Body of pancreas (tissue), 4 donors: ENCODE measurements around the gene ST6GALNAC4. TPM values are rescaled to one million over a fixed set of nuclear protein-coding genes. Genes with fewer than 3 reads are reported as not detected.

Experiments used
- ATAC-seq: fragments of 150-250 bp; one replicate; pipeline ENCODE4 v1.9.1; 2016
- DNase-seq, 4 donors: peaks; one replicate each; pipeline ENCODE4 v3.0.0-alpha.2; 2019
- H3K27ac ChIP-seq, 4 donors: fragments of 200-600 bp; sonication (generic); 1 replicate in 3 of 4; 2 replicates in 1 of 4; pipeline versions ENCODE4 v1.5.1 to v1.6.1; 2016 to 2019; ENCODE audit warnings: mild to moderate bottlenecking in 1 of 4, mixed read lengths in 1 of 4, moderate library complexity in 1 of 4
- H3K27me3 ChIP-seq, 2 donors: fragments of 200-600 bp; sonication (generic); one replicate each; pipeline ENCODE4 v1.6.0; 2016; ENCODE audit warnings: mild to moderate bottlenecking in 1 of 2
- H3K36me3 ChIP-seq, 2 donors: fragments of 200-600 bp; sonication (generic); replicated peaks in 1 of 2; 2 replicates each; pipeline ENCODE4 v1.5.1; 2016; ENCODE audit warnings: low read depth in 2 of 2; ENCODE audit not compliant: insufficient read depth in 1 of 2
- H3K4me1 ChIP-seq: fragments of 200-600 bp; sonication (generic); one replicate; pipeline ENCODE4 v1.6.0; 2016
- H3K4me3 ChIP-seq, 2 donors: fragments of 200-600 bp; sonication (generic); 1 replicate in 1 of 2; 2 replicates in 1 of 2; pipeline ENCODE4 v1.5.1; 2016 to 2019
- H3K9me3 ChIP-seq, 3 donors: fragments of 200-600 bp; sonication (generic); 1 replicate in 2 of 3; 2 replicates in 1 of 3; pipeline ENCODE4 v1.5.1; 2016
- CTCF ChIP-seq, 7 experiments: fragments of 450-650 bp in 4 of 7; fragments of 200-600 bp in 3 of 7; sonication (generic) in 3 of 7; IDR thresholded peaks; one replicate each; pipeline ENCODE4 v1.5.1; 2016 to 2019; ENCODE audit warnings: antibody characterized with exemption in 7 of 7
- POLR2A ChIP-seq, 3 donors: fragments of 450-650 bp; IDR thresholded peaks; one replicate each; pipeline ENCODE4 v1.6.1; 2016; ENCODE audit warnings: antibody characterized with exemption in 3 of 3, mild to moderate bottlenecking in 2 of 3
- whole genome bisulfite sequencing, 2 donors: methylation state at CpG; one replicate each; pipeline ENCODE4 v1.1.5; 2017; 5-methylcytosine and 5-hydroxymethylcytosine counted together
- intact Hi-C: fragments of 100-400 bp; cut with DNase I; formaldehyde crosslinking; loops from one replicate; pipeline ENCODE4 v1.15.1; 2023
- total RNA-seq, 2 donors: library from RNA; depleted of rRNA; stranded (reverse); fragments of >200 nt; gene quantifications; one replicate each; pipeline ENCODE4 v1.1.0, GENCODE V29; 2016

ST6GALNAC4 gene
- total RNA-seq, 2 donors from 2014 or later = 36.6 to 63.8 TPM

- Histone ChIP-seq H3K36me3 (no peaks in the 10 kb centered on the region), H3K27ac (peak overlapping the region; percentile 51 to 74 (median 62)), H3K4me3 (peak overlapping the region; percentile 26 to 34), H3K4me1 (peaks cover 45% of the 10 kb centered on the region), H3K9me3 (no peaks in the 10 kb centered on the region), H3K27me3 (no peaks in the 10 kb centered on the region)
- DNase-seq = peak in 2 of 4 donors; percentile 44 to 51
- intact Hi-C loops = loop anchor here (10.0 kb wide), 2 partner anchors 142 to 282 kb away; partner anchors contain the start of gene TOR2A
- TF ChIP-seq CTCF (IDR thresholded peaks at IDR 0.05) = no peak
- TF ChIP-seq POLR2A (IDR thresholded peaks at IDR 0.05) = no peak
- WGBS, 2 donors = 26 to 49% methylated on average over 5 to 26 of the region's 26 CpGs
- ATAC-seq = peak; percentile 36
Observed at GRCh38 chr9:127876764-127877562, 39.9 kb downstream of the ST6GALNAC4 start.

GRCh38 chr9:127876026-127876763 is 40.6 kb downstream of the ST6GALNAC4 start:
- no peak for TF ChIP-seq POLR2A (IDR thresholded peaks at IDR 0.05)
- no peak for TF ChIP-seq CTCF (IDR thresholded peaks at IDR 0.05)
- Histone ChIP-seq H3K27ac (peak overlapping the region in 1 of 4 donors; percentile 26), H3K36me3 (no peaks in the 10 kb centered on the region), H3K9me3 (no peaks in the 10 kb centered on the region), H3K4me3 (no peak overlapping the region), H3K4me1 (peaks cover 45% of the 10 kb centered on the region), H3K27me3 (no peaks in the 10 kb centered on the region)
- ATAC-seq (no peak), DNase-seq (no peak)
- intact Hi-C loops = loop anchor here (10.0 kb wide), 2 partner anchors 141 to 281 kb away; partner anchors contain the start of gene TOR2A
- 72 to 75% methylated on average over 8 to 14 of the region's 14 CpGs for WGBS, 2 donors

- no peak for TF ChIP-seq POLR2A (IDR thresholded peaks at IDR 0.05)
- TF ChIP-seq CTCF (IDR thresholded peaks at IDR 0.05) = no peak
- Histone ChIP-seq H3K27ac (no peak overlapping the region), H3K27me3 (no peaks in the 10 kb centered on the region), H3K36me3 (no peaks in the 10 kb centered on the region), H3K4me1 (peaks cover 45% of the 10 kb centered on the region), H3K9me3 (no peaks in the 10 kb centered on the region), H3K4me3 (no peak overlapping the region)
- intact Hi-C loops = loop anchor here (10.0 kb wide), 2 partner anchors 141 to 281 kb away; partner anchors contain the start of gene TOR2A
- no peak for DNase-seq
- WGBS, 2 donors = 76 to 92% methylated on average over 10 of the region's 10 CpGs
- no peak for ATAC-seq
Observed at GRCh38 chr9:127875306-127875966, 41.4 kb downstream of the ST6GALNAC4 start.

- H3K4me1 ChIP-seq = peaks cover 45% of the 10 kb centered on the region
- 68 to 76% methylated on average over 9 to 19 of the region's 19 CpGs for WGBS, 2 donors
- H3K4me3 ChIP-seq = no peak overlapping the region
- H3K9me3 ChIP-seq = no peaks in the 10 kb centered on the region
- intact Hi-C loops = loop anchor here (10.0 kb wide), 2 partner anchors 140 to 280 kb away; partner anchors contain the start of gene TOR2A
- no peaks in the 10 kb centered on the region for H3K36me3 ChIP-seq
- TF ChIP-seq CTCF (IDR thresholded peaks at IDR 0.05) (no peak), POLR2A (IDR thresholded peaks at IDR 0.05) (no peak)
- ATAC-seq (no peak), DNase-seq (no peak)
- H3K27me3 ChIP-seq = no peaks in the 10 kb centered on the region
- H3K27ac ChIP-seq = peak overlapping the region in 1 of 4 donors; percentile 9
Observed at GRCh38 chr9:127874301-127875221, 42.3 kb downstream of the ST6GALNAC4 start.
